IMR-90 (cell line): Measurements from ENCODE around the gene METTL15. TPM values are rescaled to one million over a fixed set of nuclear protein-coding genes. Genes with fewer than 3 reads are reported as not detected.
"Not testable (repeated sequence)": the region's sequence is repeated elsewhere in the genome, so short reads cannot be mapped to it uniquely, and the experiment has no call there.

Experiments
- ATAC-seq: fragments of 200-7000 bp; cut with Tn5 transposase; 2 replicates; pipeline ENCODE4 v1.9.1; 2020; ENCODE audit warnings: low read depth, mild to moderate bottlenecking, moderate library complexity
- BruUV-seq: library from RNA; stranded (reverse); fragments of 400-500 nt; replicated peaks from 2 replicates; lab custom pipeline; 2021; lab: Mats Ljungman, UMichigan
- CTCF ChIA-PET: fragments of 300-600 bp; formaldehyde crosslinking; extraction: SDS; loops from one replicate; lab custom pipeline; 2021; ENCODE audit warnings: antibody characterized with exemption; lab: Yijun Ruan, JAX
- POLR2A ChIA-PET: fragments of 300-600 bp; sonication (Branson Sonifier 250); formaldehyde crosslinking; loops from one replicate; lab custom pipeline; 2022; ENCODE audit warnings: antibody characterized with exemption; ENCODE audit not compliant: unreplicated experiment; lab: Charles Lee
- DNase-seq: peaks from one replicate; pipeline ENCODE4 v3.0.0; 2013
- H2AFZ ChIP-seq: replicated peaks from 2 replicates; pipeline ENCODE3; 2013; ENCODE audit warnings: low read length, mild to moderate bottlenecking; ENCODE audit not compliant: poor library complexity
- H2AK5ac ChIP-seq: 2 replicates; pipeline ENCODE4 v1.6.1; 2013; ENCODE audit warnings: low read depth, low read length, inconsistent platforms
- H2AK9ac ChIP-seq: replicated peaks from 2 replicates; pipeline ENCODE3; 2013; ENCODE audit warnings: mild to moderate bottlenecking, low read depth, low read length, moderate library complexity; ENCODE audit not compliant: poor library complexity
- H2BK120ac ChIP-seq: 2 replicates; pipeline ENCODE4 v1.6.1; 2013; ENCODE audit warnings: low read depth, low read length, inconsistent platforms
- H2BK15ac ChIP-seq: 3 replicates; pipeline ENCODE4 v1.6.1; 2013; ENCODE audit warnings: low read depth, low read length, inconsistent platforms
- H2BK20ac ChIP-seq: 2 replicates; pipeline ENCODE4 v1.6.1; 2013; ENCODE audit warnings: low read depth, mild to moderate bottlenecking, inconsistent platforms, low read length, moderate library complexity
- H2BK5ac ChIP-seq: 2 replicates; pipeline ENCODE4 v1.6.1; 2013; ENCODE audit warnings: mild to moderate bottlenecking, low read depth, low read length, inconsistent platforms; ENCODE audit not compliant: poor library complexity, severe bottlenecking
- H3K14ac ChIP-seq: replicated peaks from 2 replicates; pipeline ENCODE4 v1.6.1; 2013; ENCODE audit warnings: low read depth, low read length, inconsistent platforms
- H3K18ac ChIP-seq: 2 replicates; pipeline ENCODE4 v1.6.1; 2013; ENCODE audit warnings: low read depth, low read length, control low read depth
- H3K23ac ChIP-seq: 2 replicates; pipeline ENCODE4 v1.6.1; 2013; ENCODE audit warnings: low read depth, low read length, inconsistent platforms
- H3K27ac ChIP-seq: 2 replicates; pipeline ENCODE4 v1.5.1; 2013; ENCODE audit warnings: mild to moderate bottlenecking, control low read depth, low read length; ENCODE audit not compliant: insufficient read depth
- H3K27me3 ChIP-seq: 2 replicates; pipeline ENCODE4 v1.6.1; 2013; ENCODE audit warnings: low read length; ENCODE audit not compliant: control insufficient read depth, insufficient read depth
- H3K36me3 ChIP-seq: 2 replicates; pipeline ENCODE4 v1.6.1; 2013; ENCODE audit warnings: low read length, mixed read lengths; ENCODE audit not compliant: control insufficient read depth, insufficient read depth
- H3K4ac ChIP-seq: 2 replicates; pipeline ENCODE4 v1.6.1; 2013; ENCODE audit warnings: low read depth, low read length, inconsistent platforms
- H3K4me1 ChIP-seq: 2 replicates; pipeline ENCODE4 v1.6.1; 2013; ENCODE audit warnings: low read length, mixed read lengths; ENCODE audit not compliant: control insufficient read depth, insufficient read depth
- H3K4me2 ChIP-seq: 2 replicates; pipeline ENCODE4 v1.6.1; 2013; ENCODE audit warnings: low read depth, mild to moderate bottlenecking, control low read depth, low read length, moderate library complexity
- H3K4me3 ChIP-seq: 2 replicates; pipeline ENCODE4 v1.5.1; 2013; ENCODE audit warnings: low read depth, mild to moderate bottlenecking, control low read depth, low read length, moderate library complexity; ENCODE audit not compliant: insufficient read depth
- H3K56ac ChIP-seq: 2 replicates; pipeline ENCODE4 v1.6.1; 2013; ENCODE audit warnings: low read length, inconsistent platforms; ENCODE audit not compliant: insufficient read depth; ENCODE audit errors: extremely low read depth
- H3K79me1 ChIP-seq, 2 experiments: 2 replicates each; pipeline ENCODE4 v1.6.1; 2013; ENCODE audit warnings: low read length in 2 of 2, inconsistent platforms in 1 of 2, low read depth in 1 of 2
- H3K9ac ChIP-seq: 2 replicates; pipeline ENCODE4 v1.6.1; 2013; ENCODE audit warnings: low read depth, low read length, control low read depth
- H3K9me1 ChIP-seq: 2 replicates; pipeline ENCODE4 v1.6.1; 2013; ENCODE audit warnings: low read length, inconsistent platforms; ENCODE audit not compliant: insufficient read depth
- H3K9me3 ChIP-seq: 2 replicates; pipeline ENCODE4 v1.6.1; 2013; ENCODE audit warnings: low read length; ENCODE audit not compliant: control insufficient read depth, insufficient read depth
- H4K20me1 ChIP-seq: 2 replicates; pipeline ENCODE4 v1.6.1; 2013; ENCODE audit warnings: low read length, inconsistent platforms; ENCODE audit not compliant: insufficient read depth
- H4K5ac ChIP-seq: 2 replicates; pipeline ENCODE4 v1.6.1; 2013; ENCODE audit warnings: mild to moderate bottlenecking, low read depth, low read length, control low read depth
- H4K8ac ChIP-seq, 2 experiments: 2 replicates each; pipeline ENCODE4 v1.6.1; 2013; ENCODE audit warnings: low read depth in 2 of 2, low read length in 2 of 2, control low read depth in 1 of 2, inconsistent platforms in 1 of 2
- H4K91ac ChIP-seq: 2 replicates; pipeline ENCODE4 v1.6.1; 2013; ENCODE audit warnings: low read depth, low read length, inconsistent platforms; ENCODE audit not compliant: insufficient read depth
- CEBPB ChIP-seq: IDR thresholded peaks from 2 replicates; pipeline ENCODE4 v1.6.1; 2012; ENCODE audit warnings: low read depth, low read length, improper control_type of control experiment
- FOS ChIP-seq: fragments of 150-350 bp; IDR thresholded peaks from 2 replicates; pipeline ENCODE4 v1.6.1; 2016; ENCODE audit warnings: low read depth, low read length
- WGBS, 2 experiments: methylation state at CpG; one replicate each; pipeline versions ENCODE4 v1.1.5 to v1.1.7; 2013; ENCODE audit warnings: missing lambda C conversion rate in 2 of 2; ENCODE audit not compliant: insufficient read length in 1 of 2; ENCODE audit errors: extremely low coverage in 2 of 2; 5-methylcytosine and 5-hydroxymethylcytosine counted together
- dilution Hi-C: fragments of 300-500 bp; cut with HindIII; formaldehyde crosslinking; loops from one replicate; pipeline ENCODE4 v1.14.3; 2018; ENCODE audit warnings: low sequenced_read_pairs; ENCODE audit not compliant: unreplicated experiment
- in situ Hi-C: fragments of 300-500 bp; cut with MboI; formaldehyde crosslinking; loops from 3 replicates; pipeline ENCODE4 v1.14.3; 2019; ENCODE audit warnings: low sequenced_read_pairs, inconsistent platforms, mixed read lengths
- intact Hi-C: fragments of 100-400 bp; cut with micrococcal nuclease; formaldehyde crosslinking; loops from 2 replicates; pipeline ENCODE4 v1.10.0; 2022
- polyA plus RNA-seq, 3 experiments: library from polyadenylated mRNA; depleted of rRNA; stranded (reverse); fragments of >200 nt; gene quantifications; 2 replicates each; pipeline ENCODE4 v1.2.3, GENCODE V29; 2012; ENCODE audit warnings: low replicate concordance in 1 of 3
- total RNA-seq: library from RNA; depleted of rRNA; stranded (reverse); fragments of >200 nt; gene quantifications from 2 replicates; pipeline ENCODE4 v1.2.3, GENCODE V29; 2012

METTL15 gene
- total and polyA plus RNA-seq, 2 of the 4 experiments (the other 2 are of a cell fraction), result 6.5 to 30.5 TPM

DNA sequence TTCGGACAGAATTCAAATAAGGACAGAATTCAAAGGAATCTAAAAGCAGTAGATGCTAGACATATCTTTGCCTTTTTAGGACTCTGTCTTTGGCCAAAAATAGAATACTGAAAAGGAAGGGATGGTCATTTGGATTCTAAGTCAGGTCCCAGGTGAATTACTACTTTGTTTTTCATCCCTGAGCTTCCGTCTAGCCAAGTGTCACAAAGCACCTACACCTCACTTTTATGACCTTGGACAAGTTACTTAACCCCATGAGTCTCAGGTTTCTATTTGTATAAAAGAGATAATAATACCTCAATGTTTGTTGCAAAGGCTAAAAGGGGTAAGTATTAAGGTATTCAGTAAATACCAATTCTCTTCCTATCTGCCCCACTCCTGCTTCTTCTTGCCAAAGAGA lies 7.5 kb upstream of the METTL15 start:
- DNase-seq (no peak), ATAC-seq (no peak)
- Histone ChIP-seq H2AFZ (no peak overlapping the region), H3K27me3 (no peaks in the 10 kb centered on the region), H3K14ac (no peak overlapping the region; the same call in 1 of the 2 replicates), H3K79me1 (peaks cover 32 to 59% of the 10 kb centered on the region in 2 experiments), H2BK15ac (0 out of 3 replicates have a peak overlapping the region, but pooled peaks have one; percentile 65), H3K18ac (no peak overlapping the region; the same call in 1 of the 2 replicates), H2AK5ac (no peak overlapping the region), H3K27ac (no peak overlapping the region), H3K56ac (no peak overlapping the region), H3K23ac (peak overlapping the region; percentile 72; the same call in 1 of the 2 replicates), H3K9me3 (no peaks in the 10 kb centered on the region), H4K8ac (peak overlapping the region in 1 of 2 experiments; percentile 57; a peak in 2 of 4 replicates), H3K9ac (no peak overlapping the region), H2BK120ac (peak overlapping the region; percentile 32; the same call in 1 of the 2 replicates), H3K4me1 (no peaks in the 10 kb centered on the region; the same call in 1 of the 2 replicates), H3K4me3 (no peak overlapping the region), H3K4me2 (no peak overlapping the region; the same call in 1 of the 2 replicates), H4K91ac (peak overlapping the region; percentile 46; the same call in 1 of the 2 replicates), H3K9me1 (no peaks in the 10 kb centered on the region), H4K5ac (no peak overlapping the region), H2BK5ac (peak overlapping the region; percentile 32), H3K4ac (peak overlapping the region; percentile 27; the same call in 1 of the 2 replicates), H2BK20ac (peak overlapping the region; percentile 51; the same call in 1 of the 2 replicates), H2AK9ac (no peak overlapping the region), H4K20me1 (no peaks in the 10 kb centered on the region), H3K36me3 (no peaks in the 10 kb centered on the region)
- WGBS, 2 experiments, result no CpG with 5 or more reads among the region's 2 CpGs
- TF ChIP-seq CEBPB (no peak), FOS (no peak)
- POLR2A ChIA-PET, result no interaction called here
- intact Hi-C loops (no loop called here), dilution Hi-C loops (no loop called here), in situ Hi-C loops (loop anchor here (10.0 kb wide), 2 partner anchors 396 to 1234 kb away; partner anchors contain the start of gene BDNF)
- BruUV-seq, result no TSS peak
- CTCF ChIA-PET, result no interaction called here

DNA sequence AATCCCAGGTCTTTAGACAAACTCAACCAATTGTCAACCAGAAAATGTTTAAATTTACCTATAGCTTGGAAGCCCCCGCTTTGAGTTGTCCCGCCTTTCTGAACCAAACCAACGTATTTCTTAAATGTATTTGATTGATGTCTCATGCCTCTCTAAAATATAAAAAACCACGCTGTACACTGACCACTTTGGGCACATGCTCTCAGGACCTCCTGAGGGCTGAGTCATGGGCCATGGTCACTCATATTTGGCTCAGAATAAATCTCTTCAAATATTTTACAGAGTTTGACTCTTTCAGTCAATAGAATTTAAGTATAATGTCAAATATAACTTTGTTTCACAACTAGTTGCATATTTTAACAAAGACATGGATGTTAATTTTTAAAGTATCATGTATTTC lies 5.9 kb upstream of the METTL15 start:
- H3K9ac ChIP-seq, H2BK15ac ChIP-seq, H3K27me3 ChIP-seq, DNase-seq, BruUV-seq, H2BK120ac ChIP-seq, H4K91ac ChIP-seq, H2AK5ac ChIP-seq, H2BK5ac ChIP-seq, H2BK20ac ChIP-seq, H3K14ac ChIP-seq, H3K56ac ChIP-seq, H2AFZ ChIP-seq, H3K9me1 ChIP-seq, intact Hi-C loops, H3K27ac ChIP-seq, H3K18ac ChIP-seq, H3K4me2 ChIP-seq, H3K23ac ChIP-seq, H3K4me1 ChIP-seq, H3K9me3 ChIP-seq, H4K20me1 ChIP-seq, H3K4me3 ChIP-seq, dilution Hi-C loops, H3K36me3 ChIP-seq, H3K4ac ChIP-seq, ATAC-seq, POLR2A ChIA-PET, H2AK9ac ChIP-seq: not testable (repeated sequence)
- CTCF ChIA-PET, result interaction anchor here (1.3 kb wide), 1 partner anchor 385 kb away, joined by 4 read pairs; no protein-coding TSS in a partner anchor
- Histone ChIP-seq H3K79me1 (peaks cover 24 to 50% of the 10 kb centered on the region in 2 experiments), H4K8ac (peak overlapping the region in 1 of 2 experiments; percentile 58; a peak in 2 of 4 replicates), H4K5ac (peak overlapping the region; percentile 58; the same call in 1 of the 2 replicates)
- no CpG with 5 or more reads among the region's 4 CpGs for WGBS, 2 experiments
- in situ Hi-C loops, result loop anchor here (10.0 kb wide), 2 partner anchors 397 to 1233 kb away; partner anchors contain the start of gene BDNF
